Tibial nerve (tissue), 4 donors: ENCODE data around the gene CTBP2.

Source experiments
- EP300 ChIP-seq, 2 donors: sonication (generic); formaldehyde crosslinking; IDR thresholded peaks; one replicate each; pipeline ENCODE4 v1.6.1; 2017; ENCODE audit warnings: antibody characterized with exemption in 2 of 2, mild to moderate bottlenecking in 1 of 2
- POLR2A ChIP-seq, 2 donors: fragments of 450-650 bp; IDR thresholded peaks; one replicate each; pipeline ENCODE4 v1.6.1; 2017; ENCODE audit warnings: antibody characterized with exemption in 2 of 2, mild to moderate bottlenecking in 2 of 2, moderate library complexity in 2 of 2
- TF ChIP-seq, protein P1 (sequence below), 5 experiments: fragments of 200-600 bp in 3 of 5; fragments of 450-650 bp in 2 of 5; sonication (generic) in 3 of 5; IDR thresholded peaks; one replicate each; pipeline ENCODE4 v1.5.1; 2016 to 2019; ENCODE audit warnings: antibody characterized with exemption in 5 of 5, mild to moderate bottlenecking in 3 of 5, moderate library complexity in 2 of 5

DNA sequence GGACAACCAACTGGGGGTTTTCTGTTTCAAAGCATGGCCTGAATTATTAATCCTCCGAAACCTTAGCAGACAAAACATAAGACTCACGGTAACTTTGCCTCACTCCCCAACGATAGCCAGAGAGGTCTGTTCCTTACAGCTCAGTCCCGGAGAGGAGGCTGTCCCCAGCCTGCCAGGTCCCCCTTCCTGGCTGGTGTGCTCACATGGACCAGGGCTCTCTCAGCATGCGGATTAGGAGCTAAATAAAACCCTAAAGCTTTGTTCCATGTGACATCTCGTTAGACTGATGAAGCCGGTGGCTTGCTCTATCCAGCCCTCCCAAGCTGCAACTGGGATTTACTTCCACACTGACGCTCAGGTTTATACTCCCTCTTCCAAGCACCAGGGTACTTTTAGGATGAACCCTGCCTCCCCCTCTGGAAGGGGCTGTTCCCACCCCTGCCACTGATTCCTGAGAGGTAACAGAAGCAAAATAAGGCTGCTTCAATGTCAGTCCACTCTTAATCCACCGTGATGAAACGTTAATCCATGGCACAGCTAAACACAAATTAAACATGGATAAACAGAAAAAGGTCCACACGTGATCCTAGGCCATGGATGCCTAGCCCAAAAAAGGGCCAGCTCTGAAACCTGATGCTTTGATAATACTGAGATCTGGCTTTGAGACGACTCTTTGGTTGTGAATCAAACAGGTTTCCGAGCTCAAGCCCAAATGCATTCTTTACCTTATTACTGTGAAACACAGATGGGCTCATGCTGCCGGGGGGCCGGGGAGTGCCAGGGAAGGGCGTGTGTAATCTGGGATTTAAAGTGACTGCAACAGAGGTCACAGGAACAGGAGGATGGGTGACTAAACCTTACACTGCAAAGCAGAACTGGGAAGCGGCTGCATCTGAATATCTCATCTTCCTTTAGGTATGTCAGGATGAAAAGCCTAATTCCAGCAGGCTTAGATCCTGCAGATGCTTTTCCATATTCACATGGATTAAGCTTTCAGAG lies 132.2 kb downstream of the CTBP2 start:
- TF ChIP-seq, protein P1, sequence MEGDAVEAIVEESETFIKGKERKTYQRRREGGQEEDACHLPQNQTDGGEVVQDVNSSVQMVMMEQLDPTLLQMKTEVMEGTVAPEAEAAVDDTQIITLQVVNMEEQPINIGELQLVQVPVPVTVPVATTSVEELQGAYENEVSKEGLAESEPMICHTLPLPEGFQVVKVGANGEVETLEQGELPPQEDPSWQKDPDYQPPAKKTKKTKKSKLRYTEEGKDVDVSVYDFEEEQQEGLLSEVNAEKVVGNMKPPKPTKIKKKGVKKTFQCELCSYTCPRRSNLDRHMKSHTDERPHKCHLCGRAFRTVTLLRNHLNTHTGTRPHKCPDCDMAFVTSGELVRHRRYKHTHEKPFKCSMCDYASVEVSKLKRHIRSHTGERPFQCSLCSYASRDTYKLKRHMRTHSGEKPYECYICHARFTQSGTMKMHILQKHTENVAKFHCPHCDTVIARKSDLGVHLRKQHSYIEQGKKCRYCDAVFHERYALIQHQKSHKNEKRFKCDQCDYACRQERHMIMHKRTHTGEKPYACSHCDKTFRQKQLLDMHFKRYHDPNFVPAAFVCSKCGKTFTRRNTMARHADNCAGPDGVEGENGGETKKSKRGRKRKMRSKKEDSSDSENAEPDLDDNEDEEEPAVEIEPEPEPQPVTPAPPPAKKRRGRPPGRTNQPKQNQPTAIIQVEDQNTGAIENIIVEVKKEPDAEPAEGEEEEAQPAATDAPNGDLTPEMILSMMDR (IDR thresholded peaks at IDR 0.05): no peak
- TF ChIP-seq POLR2A (IDR thresholded peaks at IDR 0.05): no peak
- no peak for TF ChIP-seq EP300 (IDR thresholded peaks at IDR 0.05)
